HG03175 (cell line): ENCODE data around the gene ABCB4.

ENCODE experiments used
- ATAC-seq: cut with Tn5 transposase; IDR thresholded peaks from one replicate; pipeline ENCODE4 v1.9.1; 2021; ENCODE audit warnings: mild to moderate bottlenecking, moderate library complexity; ENCODE audit not compliant: unreplicated experiment

The ABCB4 gene

DNA sequence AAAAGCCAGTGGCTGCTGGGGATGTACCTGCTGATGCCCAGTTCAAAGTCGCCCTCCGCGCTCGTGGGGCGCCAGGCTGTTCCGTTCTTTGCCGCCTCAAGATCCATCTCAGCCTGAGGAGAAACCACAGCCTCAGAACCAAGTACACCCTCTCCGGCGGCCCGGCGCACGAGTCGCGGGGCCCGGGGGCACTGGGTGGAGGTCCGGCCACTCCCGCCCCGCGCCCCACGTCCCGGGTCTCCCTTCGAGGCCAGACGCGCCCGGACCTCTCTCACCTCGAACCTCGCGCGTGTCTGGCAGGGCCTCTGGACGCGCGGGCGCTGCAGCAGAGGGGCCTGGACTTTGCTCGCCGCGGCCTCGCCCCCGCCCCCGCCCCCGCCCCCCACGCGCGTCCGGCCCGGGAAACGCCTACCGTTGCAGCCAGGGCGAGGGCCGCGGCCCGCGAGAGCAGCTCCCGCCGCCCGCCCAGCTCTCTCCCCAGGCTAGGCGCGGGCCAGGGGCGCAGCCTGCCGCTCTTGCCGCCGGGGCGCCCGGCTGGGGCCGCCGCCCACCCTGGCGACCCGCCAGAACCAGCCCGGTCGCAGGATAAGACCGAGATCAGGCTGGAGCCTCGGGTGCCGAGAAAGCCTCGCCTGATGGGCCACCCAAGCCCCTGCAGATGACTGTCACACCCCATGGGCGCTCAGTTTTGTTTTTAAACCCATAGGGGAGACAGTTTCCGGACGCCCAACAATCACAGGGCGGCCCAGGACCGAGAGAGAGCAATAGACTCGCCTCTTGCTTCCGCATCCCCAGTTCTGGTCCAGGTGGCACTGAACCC lies at the start of gene ABCB4:
TSS of gene ABCB4 (minus strand) at position 322 of the 820 bp plus-strand sequence. CDS start at position 107, 215 bp downstream.
- peak; percentile 24 for ATAC-seq

DNA sequence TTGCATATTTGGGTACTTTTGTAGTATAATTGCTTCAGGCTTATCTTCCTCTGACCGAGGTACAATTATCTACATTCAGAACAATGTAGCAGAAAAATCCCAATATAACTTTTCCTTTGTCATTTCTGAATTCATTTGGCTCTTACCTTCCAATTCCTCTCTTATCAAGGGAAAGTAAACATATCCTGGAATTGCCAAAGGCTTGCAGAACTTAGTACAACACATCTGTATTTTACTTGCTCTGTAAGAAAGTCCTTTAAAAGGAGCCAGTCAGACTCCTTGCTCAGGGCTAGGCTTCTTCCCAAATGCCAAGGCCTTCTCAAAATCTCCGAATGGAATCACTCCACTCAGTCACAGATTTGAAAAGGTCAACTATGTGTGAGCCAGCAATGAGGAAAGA lies 43.3 kb upstream of the ABCB4 start:
- ATAC-seq, result no peak

DNA sequence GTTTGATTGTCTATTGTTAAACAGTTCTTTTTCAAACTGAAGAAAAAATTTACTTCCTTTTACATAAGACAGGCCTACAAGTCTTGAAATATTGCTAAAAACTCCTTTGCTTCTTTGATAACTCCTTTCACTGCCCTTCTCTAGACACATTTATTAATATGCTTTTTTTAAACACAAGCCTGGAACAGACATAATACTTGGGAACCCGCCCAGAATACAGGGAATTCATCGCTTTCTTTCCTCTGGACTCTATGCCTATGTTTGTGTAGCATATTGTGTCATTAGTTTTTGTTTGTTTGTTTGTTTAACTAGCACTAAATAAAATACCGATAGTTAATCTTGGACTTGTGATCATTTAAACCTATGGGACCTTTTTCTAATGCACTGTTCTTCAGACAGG lies 42.4 kb upstream of the ABCB4 start:
- ATAC-seq, result no peak

DNA sequence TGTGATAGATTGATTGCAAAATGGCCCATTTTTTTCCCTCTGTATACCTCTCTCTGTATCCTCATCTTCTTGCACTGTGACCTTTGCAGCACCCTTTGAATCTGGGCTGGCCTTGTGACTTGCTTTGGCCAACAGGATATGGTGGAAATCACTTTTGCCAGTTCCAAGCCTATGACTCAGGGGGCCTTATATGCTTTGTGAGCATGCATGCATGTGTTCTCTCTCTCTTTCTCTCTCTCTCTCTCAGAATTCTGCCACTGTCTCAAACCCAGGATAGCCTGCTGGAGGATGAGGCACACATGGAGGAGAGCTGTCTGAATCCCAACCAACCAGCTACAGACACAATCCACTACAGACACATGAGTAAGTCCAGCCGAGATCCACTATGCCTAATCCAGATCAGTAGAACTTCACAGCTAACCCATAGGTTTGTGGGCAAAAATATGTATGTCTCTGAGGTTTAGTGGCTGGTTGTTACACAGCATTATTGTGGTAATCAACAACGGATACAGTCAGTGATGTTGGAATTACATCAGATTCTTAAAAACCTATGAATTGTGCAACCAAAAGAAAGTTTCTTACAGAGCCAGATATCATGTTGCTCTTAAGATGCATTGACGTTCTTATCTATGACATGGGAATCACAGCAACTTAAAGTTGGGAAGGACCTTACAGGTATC lies 41.8 kb upstream of the ABCB4 start:
- ATAC-seq, result no peak

DNA sequence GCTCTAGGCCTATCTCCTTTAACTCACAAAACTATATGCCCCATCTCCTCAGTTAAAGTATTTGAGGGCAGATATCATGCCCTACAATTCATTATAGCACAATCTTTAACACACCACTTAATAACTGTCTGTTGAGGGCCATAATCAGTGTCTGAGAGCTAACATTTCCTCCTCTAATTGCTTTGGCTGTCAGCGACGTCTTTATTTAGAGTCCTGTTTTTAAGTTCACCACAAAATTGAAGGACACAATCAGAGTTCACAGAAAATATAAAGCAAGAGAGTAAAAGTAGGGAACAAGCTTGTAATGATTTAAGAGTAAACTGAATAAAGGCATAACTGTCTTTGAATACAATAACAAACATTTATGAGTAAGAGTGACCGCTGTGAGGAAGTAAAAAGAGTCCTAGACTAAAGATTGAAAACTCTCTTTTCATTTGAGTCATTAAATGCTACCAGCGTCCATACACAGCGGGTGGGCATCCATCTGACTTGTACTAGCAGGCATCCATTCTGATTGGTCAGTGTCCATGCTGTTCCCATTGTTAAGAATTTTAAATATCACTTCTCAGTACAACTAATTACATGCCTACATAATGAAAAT lies 38.4 kb upstream of the ABCB4 start:
- ATAC-seq, result no peak

- no peak for ATAC-seq
Observed at GRCh38 chr7:87512906-87513305, 37.4 kb upstream of the ABCB4 start.

DNA sequence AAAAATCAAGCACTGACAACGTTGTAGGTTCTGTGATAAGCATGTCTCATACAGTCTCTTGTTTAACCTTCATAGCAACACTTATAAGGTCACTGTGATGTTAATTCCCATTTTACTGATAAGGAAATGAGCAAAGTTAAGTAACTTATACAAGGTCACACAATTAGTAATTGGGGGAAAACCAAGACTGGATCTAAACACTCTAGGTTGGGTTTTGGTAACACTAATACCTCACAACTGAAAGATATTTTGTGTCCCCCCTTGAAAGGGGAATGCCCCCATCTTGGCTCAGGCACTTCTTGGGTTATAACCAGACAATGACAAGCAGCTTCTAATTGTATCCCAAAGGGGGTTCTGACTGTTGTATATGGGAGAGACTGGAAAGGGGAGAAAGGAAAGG lies 36.0 kb upstream of the ABCB4 start:
- ATAC-seq, result no peak

DNA sequence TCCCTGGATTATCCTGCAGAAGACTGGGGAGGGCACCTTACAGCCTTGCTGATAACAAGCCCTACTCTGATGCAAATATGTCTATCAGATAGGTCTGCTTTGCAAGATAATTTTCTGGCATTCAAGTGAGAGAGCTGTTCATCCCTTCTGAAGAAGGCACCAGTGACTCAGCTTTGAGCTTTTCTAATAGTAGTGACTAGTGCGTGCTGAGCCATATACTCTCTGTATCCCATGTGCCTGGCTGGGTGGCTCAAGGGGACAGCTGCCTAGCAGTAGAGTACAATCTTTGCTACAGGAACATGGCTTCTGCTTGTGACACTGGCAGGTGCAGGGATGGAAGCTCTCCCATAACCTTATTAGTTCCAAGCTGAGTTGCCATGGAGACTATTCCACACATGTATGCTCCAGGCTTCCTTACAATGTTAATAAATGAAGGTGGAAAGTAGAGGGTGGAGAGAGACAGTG lies 35.0 kb upstream of the ABCB4 start:
- ATAC-seq, result no peak

DNA sequence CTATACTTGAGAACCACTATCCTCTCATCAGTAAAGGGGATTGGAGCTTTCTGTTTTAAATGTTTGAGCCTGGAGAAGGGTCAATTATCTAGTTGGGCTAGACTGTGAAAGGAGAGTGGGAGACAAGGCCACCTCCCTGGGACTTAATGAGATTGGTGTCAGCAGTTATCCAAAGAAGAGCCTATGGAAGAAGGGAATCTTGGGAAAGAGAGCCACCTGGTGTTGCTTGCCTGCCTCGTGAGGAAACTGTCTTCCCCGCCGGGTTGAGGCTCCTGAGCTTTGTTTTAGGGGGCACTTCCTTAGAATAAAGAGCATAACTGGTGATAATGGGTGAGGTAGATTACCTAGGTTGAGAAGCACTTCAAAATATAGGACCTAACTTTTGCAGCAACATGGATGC lies 32.0 kb upstream of the ABCB4 start:
- ATAC-seq, result no peak

DNA sequence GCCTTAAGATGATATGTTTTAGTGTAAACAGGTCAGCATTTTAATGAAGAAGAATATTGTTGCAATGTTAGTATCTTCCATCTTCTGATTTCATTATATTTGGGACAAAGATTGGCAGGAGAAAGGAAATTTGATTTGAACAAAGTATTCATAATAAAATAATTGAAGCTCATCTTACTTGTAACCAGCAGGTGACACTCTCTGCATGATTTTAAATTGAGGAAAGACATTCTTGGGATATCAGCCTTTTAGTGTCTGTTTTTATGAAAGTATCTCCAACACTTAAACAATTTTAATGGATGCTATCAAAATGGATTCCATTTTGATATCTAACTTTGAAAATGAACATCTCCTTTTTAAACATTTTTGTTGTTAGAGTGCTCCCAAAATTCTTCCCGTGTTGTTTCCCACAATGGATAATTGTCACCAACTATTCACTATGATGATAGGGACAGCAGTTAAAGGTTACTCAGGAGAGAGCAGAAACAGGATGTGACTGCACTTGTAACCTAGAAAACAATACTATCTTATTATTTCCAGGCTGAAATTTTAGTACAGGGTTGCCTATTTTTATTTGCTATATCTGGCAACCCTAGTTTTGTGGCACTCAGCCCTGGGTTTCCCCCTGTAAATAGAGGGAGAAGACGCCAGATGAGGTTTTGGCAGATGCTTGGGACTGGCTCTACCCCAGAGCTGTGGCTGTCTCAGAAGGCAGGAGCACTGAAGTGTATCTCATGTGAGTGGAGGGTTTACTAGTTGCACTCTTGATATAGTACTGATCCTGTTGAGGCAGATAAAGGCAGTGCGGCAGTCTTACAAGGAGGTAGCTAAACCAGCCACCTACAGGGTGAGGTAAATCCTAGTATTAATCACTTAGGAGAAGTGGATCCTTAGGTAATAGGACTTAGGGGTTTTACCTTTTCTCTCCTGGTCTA lies 31.0 kb upstream of the ABCB4 start:
- no peak for ATAC-seq

- ATAC-seq, result no peak
Observed at GRCh38 chr7:87505557-87506245, 30.2 kb upstream of the ABCB4 start.

GRCh38 chr7:87505122-87505521 lies 29.6 kb upstream of the ABCB4 start:
- no peak for ATAC-seq

DNA sequence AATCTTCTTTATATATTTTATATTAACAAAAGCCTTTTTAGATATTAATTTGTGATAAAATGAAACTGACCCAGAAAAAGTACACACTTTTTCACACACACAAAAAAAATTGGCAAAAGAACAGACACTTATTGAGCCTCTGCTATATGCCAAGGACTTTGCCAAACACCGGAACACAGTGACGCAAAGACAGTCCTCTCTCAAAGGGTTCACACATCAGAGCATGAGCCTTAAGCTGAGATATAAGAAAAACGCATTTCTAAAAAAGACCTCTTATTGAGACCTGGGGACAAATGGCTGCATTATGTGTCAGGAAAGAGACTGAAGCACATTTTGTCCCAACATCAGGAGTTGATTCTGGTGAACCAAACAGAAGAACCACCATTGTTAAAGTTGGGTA lies 24.0 kb upstream of the ABCB4 start:
- no peak for ATAC-seq

GRCh38 chr7:87498893-87499292 lies 23.4 kb upstream of the ABCB4 start:
- no peak for ATAC-seq

DNA sequence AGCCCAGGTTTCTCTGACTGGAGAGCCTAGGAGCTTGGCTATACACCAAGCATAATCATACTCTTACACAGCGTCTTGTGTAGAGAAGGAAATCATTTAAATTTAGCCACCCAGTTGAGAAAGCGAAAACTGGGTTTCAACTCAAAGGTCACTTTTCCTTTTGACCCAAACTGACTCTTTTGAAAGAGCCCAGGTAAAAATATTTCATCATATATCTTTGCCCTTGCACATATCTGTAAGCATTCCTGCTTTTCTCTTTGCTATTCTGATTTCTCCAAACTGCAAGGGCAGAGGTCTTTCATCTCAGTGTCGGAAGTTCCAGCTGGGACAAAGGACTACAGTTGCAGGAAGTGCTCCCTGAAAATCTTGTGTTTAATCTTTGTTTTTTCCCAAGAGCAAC lies 22.0 kb upstream of the ABCB4 start:
- ATAC-seq, result no peak

DNA sequence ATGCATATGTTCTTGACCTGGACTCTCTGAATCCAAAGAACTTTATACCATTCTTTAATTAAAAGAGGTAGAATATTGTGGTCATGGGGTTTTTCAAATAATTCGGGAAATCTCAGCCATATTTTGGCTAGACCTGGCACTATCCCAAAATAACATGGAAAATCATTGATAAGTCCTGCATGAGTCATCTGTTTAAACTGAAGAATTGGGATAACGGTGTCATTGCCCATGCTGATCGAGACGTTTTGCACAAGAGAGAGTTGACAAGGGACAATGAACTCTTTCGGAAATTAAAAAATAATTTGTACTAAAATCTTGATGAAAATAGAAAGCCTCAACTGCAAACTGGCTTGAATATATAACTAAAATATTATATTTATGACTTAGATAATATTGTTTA lies 19.9 kb upstream of the ABCB4 start:
- no peak for ATAC-seq

DNA sequence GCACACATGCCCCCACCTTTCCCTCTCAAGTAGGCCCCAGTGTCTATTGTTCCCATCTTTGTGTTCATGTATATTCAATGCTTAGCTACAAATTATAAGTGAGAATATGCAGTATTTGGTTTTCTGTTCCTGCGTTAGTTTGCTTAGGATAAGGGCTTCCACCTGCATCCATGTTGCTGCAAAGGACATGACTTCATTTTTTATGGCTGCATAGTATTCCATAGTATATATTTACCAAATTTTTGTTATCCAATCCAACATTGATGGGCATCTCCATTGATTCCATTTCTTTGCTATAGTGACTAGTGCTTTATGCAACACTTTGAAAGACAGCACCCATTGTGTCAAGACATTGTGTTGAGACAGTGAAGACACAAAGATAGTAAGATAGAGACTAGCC lies 19.0 kb upstream of the ABCB4 start:
- no peak for ATAC-seq

DNA sequence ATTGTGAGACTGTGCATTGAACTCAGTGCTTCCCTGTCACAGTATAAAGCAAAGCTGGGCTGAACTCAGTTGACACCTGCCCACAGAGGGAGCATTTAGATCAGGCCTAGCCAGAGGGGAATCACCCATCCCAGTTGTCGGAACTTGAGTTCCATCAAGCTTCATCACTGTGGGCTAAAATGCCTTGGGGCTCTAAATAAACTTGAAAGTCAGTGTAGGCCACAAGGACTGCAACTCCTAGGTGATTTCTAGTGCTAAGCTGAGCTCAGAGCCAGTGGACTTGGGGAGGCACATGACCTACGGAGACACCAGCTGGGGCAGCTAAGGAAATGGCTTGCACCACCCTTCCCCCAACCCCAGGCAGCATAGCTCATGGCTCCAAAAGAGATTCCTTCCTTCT lies 7.7 kb upstream of the ABCB4 start:
- ATAC-seq, result no peak

DNA sequence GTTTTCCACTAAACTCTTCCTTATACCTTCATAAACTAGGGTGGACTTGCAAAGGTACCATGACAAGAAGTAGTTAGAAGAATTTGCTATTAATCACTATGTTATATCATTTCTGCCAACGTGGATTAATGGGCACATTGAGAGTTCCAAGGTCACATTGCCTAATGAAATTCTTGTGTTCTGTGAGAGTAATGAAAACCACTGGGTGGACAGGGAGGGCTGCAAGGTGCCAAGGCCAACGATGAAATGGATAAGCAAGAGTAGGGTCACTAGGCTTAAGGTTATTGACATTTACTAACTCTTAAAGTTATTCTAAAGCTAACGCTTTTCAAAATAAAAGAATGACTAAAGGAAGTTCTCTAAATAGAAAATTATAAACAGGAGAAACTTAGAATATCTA lies 6.6 kb upstream of the ABCB4 start:
- ATAC-seq, result no peak

- no peak for ATAC-seq
Observed at GRCh38 chr7:87480386-87480785, 4.9 kb upstream of the ABCB4 start.
